ENCODE results near the gene CLEC2L. TPM values are rescaled to one million over a fixed set of nuclear protein-coding genes. Genes with fewer than 3 reads are reported as not detected.

The CLEC2L gene
- total RNA-seq, 2 donors from 2014 or later, result not detected

- H3K27ac Mint-ChIP-seq, result peak overlapping the region in 1 of 2 donors; percentile 42
- H3K4me3 Mint-ChIP-seq, result no peak overlapping the region
- no peak for DNase-seq (ENCODE audit: low spot score)
- peaks cover 5% of the 10 kb centered on the region for H3K36me3 Mint-ChIP-seq
- peaks cover 5 to 9% of the 10 kb centered on the region in 2 donors for H3K27me3 Mint-ChIP-seq
- no peaks in the 10 kb centered on the region for H3K9me3 Mint-ChIP-seq
- ATAC-seq, result no peak
- peaks cover 9 to 14% of the 10 kb centered on the region in 2 donors for H3K4me1 Mint-ChIP-seq (ENCODE audit: low read depth in 2 of 2)
These were observed 27.0 kb upstream of the CLEC2L start for GRCh38 chr7:139496528-139496927.

GRCh38 chr7:139500770-139501138 lies 22.7 kb upstream of the CLEC2L start:
- Mint-ChIP-seq H3K36me3 (no peaks in the 10 kb centered on the region), H3K4me3 (no peak overlapping the region), H3K27me3 (peaks cover 0 to 5% of the 10 kb centered on the region in 2 donors), H3K4me1 (ENCODE audit: low read depth in 2 of 2) (peaks cover 5% of the 10 kb centered on the region in 2 donors), H3K9me3 (no peaks in the 10 kb centered on the region), H3K27ac (no peak overlapping the region)
- DNase-seq (ENCODE audit: low spot score), result no peak
- no peak for ATAC-seq

- no peak overlapping the region for H3K4me3 Mint-ChIP-seq
- peaks cover 0 to 5% of the 10 kb centered on the region in 2 donors for H3K27me3 Mint-ChIP-seq
- no peaks in the 10 kb centered on the region for H3K9me3 Mint-ChIP-seq
- peaks cover 5% of the 10 kb centered on the region in 2 donors for H3K4me1 Mint-ChIP-seq (ENCODE audit: low read depth in 2 of 2)
- ATAC-seq, result no peak
- DNase-seq (ENCODE audit: low spot score), result no peak
- H3K27ac Mint-ChIP-seq, result no peak overlapping the region
- no peaks in the 10 kb centered on the region for H3K36me3 Mint-ChIP-seq
These were observed 21.3 kb upstream of the CLEC2L start for GRCh38 chr7:139502226-139502625.

- H3K27ac Mint-ChIP-seq, result no peak overlapping the region
- H3K4me3 Mint-ChIP-seq, result no peak overlapping the region
- H3K9me3 Mint-ChIP-seq, result no peaks in the 10 kb centered on the region
- H3K36me3 Mint-ChIP-seq, result no peaks in the 10 kb centered on the region
- no peak for ATAC-seq
- H3K27me3 Mint-ChIP-seq, result no peaks in the 10 kb centered on the region
- no peak for DNase-seq (ENCODE audit: low spot score)
- H3K4me1 Mint-ChIP-seq (ENCODE audit: low read depth in 2 of 2), result no peaks in the 10 kb centered on the region
These were observed 17.9 kb upstream of the CLEC2L start for GRCh38 chr7:139505563-139505962.

GRCh38 chr7:139509535-139509934 lies 13.9 kb upstream of the CLEC2L start:
- no peak overlapping the region for H3K27ac Mint-ChIP-seq

GRCh38 chr7:139511315-139511714 lies 12.2 kb upstream of the CLEC2L start:
- Mint-ChIP-seq H3K4me1 (ENCODE audit: low read depth in 2 of 2) (no peaks in the 10 kb centered on the region), H3K36me3 (no peaks in the 10 kb centered on the region), H3K27ac (no peak overlapping the region), H3K27me3 (peaks cover 0 to 8% of the 10 kb centered on the region in 2 donors), H3K9me3 (no peaks in the 10 kb centered on the region), H3K4me3 (no peak overlapping the region)
- DNase-seq (ENCODE audit: low spot score) (no peak), ATAC-seq (no peak)

More at GRCh38 chr7:139509535-139509934, 13.9 kb upstream of the CLEC2L start:
- H3K4me3 Mint-ChIP-seq, result no peak overlapping the region
- no peaks in the 10 kb centered on the region for H3K36me3 Mint-ChIP-seq
- ATAC-seq, result no peak
- H3K27me3 Mint-ChIP-seq, result no peaks in the 10 kb centered on the region
- no peaks in the 10 kb centered on the region for H3K9me3 Mint-ChIP-seq
- DNase-seq (ENCODE audit: low spot score), result no peak
- no peaks in the 10 kb centered on the region for H3K4me1 Mint-ChIP-seq (ENCODE audit: low read depth in 2 of 2)

GRCh38 chr7:139515266-139515665 lies 8.2 kb upstream of the CLEC2L start:
- no peak for ATAC-seq
- H3K36me3 Mint-ChIP-seq, result no peaks in the 10 kb centered on the region
- no peak for DNase-seq (ENCODE audit: low spot score)
- no peaks in the 10 kb centered on the region for H3K4me1 Mint-ChIP-seq (ENCODE audit: low read depth in 2 of 2)
- no peaks in the 10 kb centered on the region for H3K9me3 Mint-ChIP-seq
- no peak overlapping the region for H3K27ac Mint-ChIP-seq
- peaks cover 2 to 8% of the 10 kb centered on the region in 2 donors for H3K27me3 Mint-ChIP-seq
- H3K4me3 Mint-ChIP-seq, result no peak overlapping the region

- Mint-ChIP-seq H3K27me3 (peaks cover 36 to 40% of the 10 kb centered on the region in 2 donors), H3K36me3 (peaks cover 5% of the 10 kb centered on the region), H3K27ac (no peak overlapping the region), H3K4me3 (no peak overlapping the region), H3K9me3 (no peaks in the 10 kb centered on the region), H3K4me1 (ENCODE audit: low read depth in 2 of 2) (no peaks in the 10 kb centered on the region)
- ATAC-seq (no peak), DNase-seq (ENCODE audit: low spot score) (no peak)
These were observed 2.0 kb upstream of the CLEC2L start for GRCh38 chr7:139521439-139521838.

GRCh38 chr7:139522830-139523198 lies 671 bp upstream of the CLEC2L start:
- Mint-ChIP-seq H3K9me3 (no peaks in the 10 kb centered on the region), H3K27ac (no peak overlapping the region), H3K36me3 (peaks cover 5% of the 10 kb centered on the region), H3K4me3 (no peak overlapping the region), H3K27me3 (peaks cover 39 to 47% of the 10 kb centered on the region in 2 donors), H3K4me1 (ENCODE audit: low read depth in 2 of 2) (no peaks in the 10 kb centered on the region)
- no peak for ATAC-seq
- DNase-seq (ENCODE audit: low spot score), result no peak

GRCh38 chr7:139523968-139524815 lies 707 bp downstream of the CLEC2L start:
- Mint-ChIP-seq H3K4me1 (ENCODE audit: low read depth in 2 of 2) (no peaks in the 10 kb centered on the region), H3K4me3 (no peak overlapping the region), H3K27ac (no peak overlapping the region), H3K27me3 (peaks cover 48 to 58% of the 10 kb centered on the region in 2 donors), H3K9me3 (no peaks in the 10 kb centered on the region), H3K36me3 (peaks cover 5% of the 10 kb centered on the region)
- ATAC-seq (no peak), DNase-seq (ENCODE audit: low spot score) (no peak)

GRCh38 chr7:139525239-139525638 lies 1.8 kb downstream of the CLEC2L start:
- H3K4me3 Mint-ChIP-seq, result no peak overlapping the region
- H3K4me1 Mint-ChIP-seq (ENCODE audit: low read depth in 2 of 2), result no peaks in the 10 kb centered on the region
- peaks cover 5% of the 10 kb centered on the region for H3K36me3 Mint-ChIP-seq
- peaks cover 54 to 59% of the 10 kb centered on the region in 2 donors for H3K27me3 Mint-ChIP-seq
- ATAC-seq (peak in 1 of 2 donors; percentile 14), DNase-seq (ENCODE audit: low spot score) (no peak)
- no peak overlapping the region for H3K27ac Mint-ChIP-seq
- no peaks in the 10 kb centered on the region for H3K9me3 Mint-ChIP-seq

GRCh38 chr7:139525750-139526149 lies 2.3 kb downstream of the CLEC2L start:
- Mint-ChIP-seq H3K36me3 (peaks cover 5% of the 10 kb centered on the region), H3K27me3 (peaks cover 54 to 59% of the 10 kb centered on the region in 2 donors), H3K4me3 (no peak overlapping the region), H3K4me1 (ENCODE audit: low read depth in 2 of 2) (no peaks in the 10 kb centered on the region), H3K9me3 (no peaks in the 10 kb centered on the region), H3K27ac (no peak overlapping the region)
- no peak for ATAC-seq
- no peak for DNase-seq (ENCODE audit: low spot score)

- Mint-ChIP-seq H3K4me3 (no peak overlapping the region), H3K4me1 (ENCODE audit: low read depth in 2 of 2) (no peaks in the 10 kb centered on the region), H3K36me3 (peaks cover 2% of the 10 kb centered on the region), H3K27me3 (peaks cover 49 to 56% of the 10 kb centered on the region in 2 donors), H3K27ac (no peak overlapping the region), H3K9me3 (no peaks in the 10 kb centered on the region)
- ATAC-seq, result no peak
- DNase-seq (ENCODE audit: low spot score), result no peak
These were observed 3.4 kb downstream of the CLEC2L start for GRCh38 chr7:139526578-139527544.

GRCh38 chr7:139531094-139531493 lies 7.6 kb downstream of the CLEC2L start:
- H3K27me3 Mint-ChIP-seq, result peaks cover 38 to 45% of the 10 kb centered on the region in 2 donors
- H3K4me3 Mint-ChIP-seq, result no peak overlapping the region
- no peaks in the 10 kb centered on the region for H3K4me1 Mint-ChIP-seq (ENCODE audit: low read depth in 2 of 2)
- DNase-seq (ENCODE audit: low spot score) (no peak), ATAC-seq (no peak)
- H3K36me3 Mint-ChIP-seq, result no peaks in the 10 kb centered on the region
- no peak overlapping the region for H3K27ac Mint-ChIP-seq
- no peaks in the 10 kb centered on the region for H3K9me3 Mint-ChIP-seq

Measured in natural killer cell treated with Interleukin-12 subunit alpha and Interleukin-12 subunit beta and Interleukin-15 and Interleukin-18, amount 100 ng/mL, for 72 hours (primary cell).